Measurements from ENCODE around the gene MAP3K1.

Gene MAP3K1

GRCh38 chr5:56829137-56829908 is 14.0 kb downstream of the MAP3K1 start (continued):
- TF ChIP-seq PRDM10 (tag by site-specific recombination; IDR thresholded peaks at IDR 0.05) = peak; percentile 22; the same call in 1 of the 2 replicates
- no peak for TF ChIP-seq ZNF394 (tag by site-specific recombination; IDR thresholded peaks at IDR 0.05; ENCODE audit: borderline replicate concordance)
- TF ChIP-seq KLF10 (tag by site-specific recombination; IDR thresholded peaks at IDR 0.05) = no peak
- TF ChIP-seq TCF7L2 (IDR thresholded peaks at IDR 0.05; ENCODE audit: borderline replicate concordance, low read depth, low read length) = no peak
- no peak for TF ChIP-seq ZNF747 (tag by site-specific recombination; IDR thresholded peaks at IDR 0.05)
- TF ChIP-seq ZNF146 (tag by site-specific recombination; IDR thresholded peaks at IDR 0.05) = no peak
- no peak for TF ChIP-seq OSR2 (tag by site-specific recombination; IDR thresholded peaks at IDR 0.05)
- TF ChIP-seq ZBTB17 (tag by site-specific recombination; IDR thresholded peaks at IDR 0.05) = peak; percentile 43; the same call in 1 of the 2 replicates
- no peak for TF ChIP-seq ZNF639 (tag by site-specific recombination; IDR thresholded peaks at IDR 0.05)
- TF ChIP-seq ZNF202 (tag by site-specific recombination; IDR thresholded peaks at IDR 0.05; ENCODE audit: borderline replicate concordance) = no peak
- TF ChIP-seq ZNF48 (tag by site-specific recombination; IDR thresholded peaks at IDR 0.05) = no peak
- no peak for TF ChIP-seq ZNF391 (tag by site-specific recombination; IDR thresholded peaks at IDR 0.05; ENCODE audit: borderline replicate concordance, low read depth)
- no peak for TF ChIP-seq ZNF175 (tag by site-specific recombination; IDR thresholded peaks at IDR 0.05)
- TF ChIP-seq YY2 (tag by site-specific recombination; IDR thresholded peaks at IDR 0.05) = no peak
- TF ChIP-seq ZNF335 (tag by site-specific recombination; conservative IDR thresholded peaks at IDR 0.05) = 0 out of 2 replicates have a peak, but pooled peaks have one; percentile 14
- peak; percentile 38; the same call in 1 of the 2 replicates for TF ChIP-seq PATZ1 (tag by site-specific recombination; IDR thresholded peaks at IDR 0.05)
- TF ChIP-seq PBX3 (CRISPR knock-in tag; IDR thresholded peaks at IDR 0.05) = no peak
- TF ChIP-seq ZNF513 (tag by site-specific recombination; IDR thresholded peaks at IDR 0.05) = no peak
- no peak for TF ChIP-seq ZSCAN5A (tag by site-specific recombination; IDR thresholded peaks at IDR 0.05)
- TF ChIP-seq ZNF362 (tag by site-specific recombination; IDR thresholded peaks at IDR 0.05) = peak; percentile 99
- TF ChIP-seq ZNF677 (tag by site-specific recombination; IDR thresholded peaks at IDR 0.05) = no peak
- no peak for TF ChIP-seq ZNF776 (tag by site-specific recombination; IDR thresholded peaks at IDR 0.05; ENCODE audit: borderline replicate concordance)
